Left lung (tissue), 10 donors: ENCODE measurements around the gene KLF2. TPM values are rescaled to one million over a fixed set of nuclear protein-coding genes. Genes with fewer than 3 reads are reported as not detected.

ENCODE experiments used
- ATAC-seq: fragments of 200-7000 bp; cut with Tn5 transposase; one replicate; pipeline ENCODE4 v1.9.1; 2020; ENCODE audit warnings: moderate library complexity
- DNase-seq, 4 donors: peaks; one replicate each; pipeline ENCODE4 v3.0.0-alpha.2; 2013 to 2020
- H3K27ac ChIP-seq, 2 donors: fragments of 200-600 bp; sonication (generic) in 1 of 2; one replicate each; pipeline versions ENCODE4 v1.5.0 to v1.8.0; 2020 to 2021
- H3K27me3 ChIP-seq, 2 donors: fragments of 200-600 bp; sonication (generic) in 1 of 2; one replicate each; pipeline versions ENCODE4 v1.5.0 to v1.8.0; 2020 to 2021
- H3K36me3 ChIP-seq, 2 donors: fragments of 200-600 bp; sonication (generic) in 1 of 2; one replicate each; pipeline versions ENCODE4 v1.5.0 to v1.8.0; 2020 to 2021
- H3K4me1 ChIP-seq, 2 donors: fragments of 200-600 bp; one replicate each; pipeline ENCODE4 v1.8.0; 2021
- H3K4me3 ChIP-seq, 2 donors: fragments of 200-600 bp; sonication (generic) in 1 of 2; one replicate each; pipeline versions ENCODE4 v1.5.0 to v1.8.0; 2020 to 2021; ENCODE audit warnings: mild to moderate bottlenecking in 1 of 2
- H3K9me3 ChIP-seq, 2 donors: fragments of 200-600 bp; sonication (generic) in 1 of 2; one replicate each; pipeline versions ENCODE4 v1.5.0 to v1.8.0; 2020 to 2021
- CTCF ChIP-seq, 2 donors: fragments of 200-600 bp; sonication (generic) in 1 of 2; IDR thresholded peaks; one replicate each; pipeline versions ENCODE4 v1.5.0 to v1.8.0; 2021; ENCODE audit warnings: antibody characterized with exemption in 2 of 2
- intact Hi-C, 2 donors: fragments of 100-400 bp; cut with DNase I; formaldehyde crosslinking; loops; one replicate each; pipeline versions ENCODE4 v1.11.2 to v1.14.2; 2022
- polyA plus RNA-seq, 6 donors: library from polyadenylated mRNA; unstranded; fragments of 120-200 nt; gene quantifications; one replicate each; pipeline ENCODE4 v1.2.1, GENCODE V29; 2013; ENCODE audit not compliant: insufficient read length in 6 of 6
- total RNA-seq, 2 donors: library from RNA; stranded (reverse); fragmentation: NEBNext Ultra II Directional; extraction: Animal tissue kit (Norgen Biotek cat#: 25700); gene quantifications; one replicate each; pipeline ENCODE4 v1.2.1, GENCODE V29; 2021
- donor health status: DM: no; HTN: yes; CAD: no.
- donor health status: DM: no; HTN: no; CAD: no.

Gene KLF2
- total and polyA plus RNA-seq, 8 donors = 12.9 to 75.9 (median 37.6) TPM

GRCh38 chr19:16373989-16374388 is 49.4 kb downstream of the KLF2 start:
- ATAC-seq (no peak), DNase-seq (peak in 1 of 4 donors; percentile 34)
- Histone ChIP-seq H3K27me3 (no peaks in the 10 kb centered on the region), H3K27ac (peak overlapping the region in 1 of 2 donors; percentile 14), H3K36me3 (peaks cover 0 to 48% of the 10 kb centered on the region in 2 donors), H3K9me3 (no peaks in the 10 kb centered on the region), H3K4me3 (no peak overlapping the region), H3K4me1 (peaks cover 14 to 66% of the 10 kb centered on the region in 2 donors)
- intact Hi-C loops = no loop called here
- TF ChIP-seq CTCF (IDR thresholded peaks at IDR 0.05) = no peak

DNA sequence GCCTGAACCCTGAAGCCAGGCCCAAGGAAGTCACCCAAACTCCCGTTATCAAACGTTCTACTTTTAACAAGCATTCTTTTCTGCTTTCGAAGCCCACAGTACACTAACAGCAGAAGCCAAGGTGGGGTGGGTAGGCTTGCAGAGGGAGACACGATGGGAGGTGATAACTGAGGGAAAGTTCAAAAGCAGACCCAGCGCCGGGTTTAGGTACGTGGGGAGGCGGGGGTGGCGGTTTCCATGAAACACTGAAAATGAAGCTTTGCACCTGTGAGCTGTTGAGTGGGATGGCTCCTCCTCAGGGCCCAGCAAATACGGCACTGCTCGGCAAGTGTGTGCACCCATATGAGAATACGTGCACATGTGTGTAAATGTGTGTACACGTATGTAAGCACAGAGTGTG is 49.8 kb downstream of the KLF2 start:
- Histone ChIP-seq H3K27ac (peak overlapping the region in 1 of 2 donors; percentile 14), H3K4me3 (no peak overlapping the region), H3K27me3 (no peaks in the 10 kb centered on the region), H3K36me3 (peaks cover 0 to 48% of the 10 kb centered on the region in 2 donors), H3K4me1 (peaks cover 14 to 61% of the 10 kb centered on the region in 2 donors), H3K9me3 (no peaks in the 10 kb centered on the region)
- ATAC-seq (no peak), DNase-seq (no peak)
- intact Hi-C loops = no loop called here
- TF ChIP-seq CTCF (IDR thresholded peaks at IDR 0.05) = no peak

- H3K27me3 ChIP-seq = no peaks in the 10 kb centered on the region
- DNase-seq = no peak
- intact Hi-C loops = no loop called here
- peaks cover 0 to 48% of the 10 kb centered on the region in 2 donors for H3K36me3 ChIP-seq
- H3K4me1 ChIP-seq = peaks cover 14 to 54% of the 10 kb centered on the region in 2 donors
- H3K9me3 ChIP-seq = no peaks in the 10 kb centered on the region
- no peak overlapping the region for H3K27ac ChIP-seq
- ATAC-seq = no peak
- TF ChIP-seq CTCF (IDR thresholded peaks at IDR 0.05) = no peak
- no peak overlapping the region for H3K4me3 ChIP-seq
Measured at GRCh38 chr19:16375157-16375935, 50.7 kb downstream of the KLF2 start.

DNA sequence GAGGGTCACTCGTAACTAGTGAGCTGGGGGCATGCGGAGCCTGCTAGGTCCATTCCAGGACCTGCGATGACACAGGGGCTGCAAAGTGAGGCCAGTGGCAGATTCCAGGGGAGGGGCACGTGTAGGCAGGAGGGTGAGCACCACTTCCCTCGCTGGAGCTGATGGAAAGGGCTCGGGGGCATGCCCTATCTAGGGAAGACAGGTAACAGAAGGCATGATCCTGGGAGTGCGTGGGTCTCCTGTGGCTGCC is 51.2 kb downstream of the KLF2 start:
- Histone ChIP-seq H3K36me3 (peaks cover 0 to 48% of the 10 kb centered on the region in 2 donors), H3K4me3 (no peak overlapping the region), H3K4me1 (peaks cover 14 to 49% of the 10 kb centered on the region in 2 donors), H3K27ac (no peak overlapping the region), H3K9me3 (no peaks in the 10 kb centered on the region), H3K27me3 (no peaks in the 10 kb centered on the region)
- DNase-seq (no peak), ATAC-seq (no peak)
- intact Hi-C loops = no loop called here
- no peak for TF ChIP-seq CTCF (IDR thresholded peaks at IDR 0.05)

DNA sequence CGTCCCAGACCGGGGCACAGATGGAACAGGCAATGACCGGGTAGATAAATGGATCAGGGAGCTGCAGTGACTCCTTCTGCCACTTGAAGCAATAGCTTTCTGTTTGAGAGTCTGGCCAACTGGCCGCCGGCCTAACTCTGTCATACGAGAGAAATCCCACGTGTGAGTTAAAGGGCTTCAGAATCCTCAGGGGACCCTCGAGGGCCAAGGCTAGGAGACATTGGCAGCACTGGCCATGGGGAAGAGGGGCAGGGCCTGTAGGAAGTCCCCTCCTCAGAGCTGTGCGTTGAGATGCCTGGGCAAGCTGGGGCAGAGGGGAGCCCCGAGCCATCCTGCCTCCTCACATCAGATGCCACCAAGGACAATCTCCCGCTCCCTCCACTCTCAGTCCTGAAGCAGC is 51.6 kb downstream of the KLF2 start:
- DNase-seq (no peak), ATAC-seq (no peak)
- Histone ChIP-seq H3K27me3 (no peaks in the 10 kb centered on the region), H3K4me1 (peaks cover 14 to 45% of the 10 kb centered on the region in 2 donors), H3K36me3 (peaks cover 0 to 48% of the 10 kb centered on the region in 2 donors), H3K9me3 (no peaks in the 10 kb centered on the region), H3K4me3 (no peak overlapping the region), H3K27ac (no peak overlapping the region)
- intact Hi-C loops = no loop called here
- TF ChIP-seq CTCF (IDR thresholded peaks at IDR 0.05) = no peak
